Dendritic cell treated with granulocyte-macrophage colony-stimulating factor and Interleukin-4, amounts not matched to agents 40 ng/mL and 50 ng/mL, for 4 days (primary cell): Measurements from ENCODE around the gene GXYLT1.
"Not testable (repeated sequence)": the region's sequence is repeated elsewhere in the genome, so short reads cannot be mapped to it uniquely, and the experiment has no call there.

Source experiments
- H3K27ac Mint-ChIP-seq: one replicate; pipeline ENCODE4 v1.8.0; 2022; ENCODE audit warnings: mild to moderate bottlenecking, mixed read lengths
- H3K27me3 Mint-ChIP-seq: one replicate; pipeline ENCODE4 v1.8.0; 2022; ENCODE audit warnings: mild to moderate bottlenecking, mixed read lengths
- H3K36me3 Mint-ChIP-seq: one replicate; pipeline ENCODE4 v1.8.0; 2022; ENCODE audit warnings: low read depth, mixed read lengths
- H3K4me1 Mint-ChIP-seq: one replicate; pipeline ENCODE4 v1.8.0; 2022; ENCODE audit warnings: low read depth, mixed read lengths
- H3K4me3 Mint-ChIP-seq: one replicate; pipeline ENCODE4 v1.8.0; 2022; ENCODE audit warnings: mild to moderate bottlenecking, moderate library complexity, mixed read lengths
- H3K9me3 Mint-ChIP-seq: one replicate; pipeline ENCODE4 v1.8.0; 2022; ENCODE audit warnings: mixed read lengths
- intact Hi-C: fragments of 100-400 bp; cut with micrococcal nuclease; formaldehyde crosslinking; loops from one replicate; pipeline ENCODE4 v1.15.0; 2022

GXYLT1 gene, protein sequence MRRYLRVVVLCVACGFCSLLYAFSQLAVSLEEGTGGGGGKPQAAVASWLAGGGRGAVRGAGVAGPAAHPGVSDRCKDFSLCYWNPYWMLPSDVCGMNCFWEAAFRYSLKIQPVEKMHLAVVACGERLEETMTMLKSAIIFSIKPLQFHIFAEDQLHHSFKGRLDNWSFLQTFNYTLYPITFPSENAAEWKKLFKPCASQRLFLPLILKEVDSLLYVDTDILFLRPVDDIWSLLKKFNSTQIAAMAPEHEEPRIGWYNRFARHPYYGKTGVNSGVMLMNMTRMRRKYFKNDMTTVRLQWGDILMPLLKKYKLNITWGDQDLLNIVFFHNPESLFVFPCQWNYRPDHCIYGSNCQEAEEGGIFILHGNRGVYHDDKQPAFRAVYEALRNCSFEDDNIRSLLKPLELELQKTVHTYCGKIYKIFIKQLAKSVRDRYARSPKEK

GRCh38 chr12:42144408-42145196 lies at the start of gene GXYLT1:
Gene GXYLT1 (minus strand): TSS chr12:42144874. CDS start chr12:42144646, 228 bp downstream.
- intact Hi-C loops: loop anchor here (2.0 kb wide), 1 partner anchor 92 kb away; no protein-coding TSS in a partner anchor
- peaks cover 6% of the 10 kb centered on the region for H3K36me3 Mint-ChIP-seq
- peaks cover 2% of the 10 kb centered on the region for H3K27me3 Mint-ChIP-seq
- H3K27ac Mint-ChIP-seq: peak within 1 kb of the TSS; percentile 95
- peaks cover 37% of the 10 kb centered on the region for H3K4me1 Mint-ChIP-seq
- no peaks in the 10 kb centered on the region for H3K9me3 Mint-ChIP-seq
- H3K4me3 Mint-ChIP-seq: peak within 1 kb of the TSS; percentile 99

GRCh38 chr12:42192686-42193085 lies 48.0 kb upstream of the GXYLT1 start:
- peaks cover 55% of the 10 kb centered on the region for H3K36me3 Mint-ChIP-seq
- H3K27ac Mint-ChIP-seq: no peak overlapping the region
- H3K27me3 Mint-ChIP-seq: no peaks in the 10 kb centered on the region
- intact Hi-C loops: no loop called here
- peaks cover 5% of the 10 kb centered on the region for H3K4me1 Mint-ChIP-seq
- no peaks in the 10 kb centered on the region for H3K9me3 Mint-ChIP-seq
- H3K4me3 Mint-ChIP-seq: no peak overlapping the region

GRCh38 chr12:42192258-42192657 lies 47.6 kb upstream of the GXYLT1 start:
- H3K9me3 Mint-ChIP-seq: no peaks in the 10 kb centered on the region
- peaks cover 51% of the 10 kb centered on the region for H3K36me3 Mint-ChIP-seq
- H3K4me1 Mint-ChIP-seq: peaks cover 5% of the 10 kb centered on the region
- no peak overlapping the region for H3K4me3 Mint-ChIP-seq
- H3K27me3 Mint-ChIP-seq: no peaks in the 10 kb centered on the region
- H3K27ac Mint-ChIP-seq: no peak overlapping the region
- intact Hi-C loops: no loop called here

DNA sequence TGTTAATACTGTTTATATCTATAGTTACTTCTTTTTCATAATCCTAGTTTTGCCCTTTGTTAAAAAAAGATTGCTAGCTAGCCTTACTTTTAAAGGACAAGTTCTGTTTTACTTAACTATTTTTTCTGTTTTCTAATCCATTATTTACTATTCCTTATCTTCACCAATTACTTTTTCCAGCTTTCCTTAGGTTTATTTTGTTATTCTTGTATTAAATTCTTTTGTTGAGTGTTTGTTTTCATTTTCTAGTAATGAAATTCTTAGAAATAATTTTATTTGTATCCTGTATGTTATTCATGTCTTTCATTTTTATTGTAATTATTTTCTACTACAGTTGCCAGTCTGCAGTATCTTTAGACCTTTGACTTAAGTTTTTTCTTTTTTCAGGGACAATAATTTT lies 45.7 kb upstream of the GXYLT1 start:
- Mint-ChIP-seq H3K4me3 (no peak overlapping the region), H3K27me3 (no peaks in the 10 kb centered on the region), H3K36me3 (peaks cover 35% of the 10 kb centered on the region), H3K9me3 (no peaks in the 10 kb centered on the region), H3K4me1 (peaks cover 13% of the 10 kb centered on the region), H3K27ac (no peak overlapping the region)
- intact Hi-C loops: no loop called here

DNA sequence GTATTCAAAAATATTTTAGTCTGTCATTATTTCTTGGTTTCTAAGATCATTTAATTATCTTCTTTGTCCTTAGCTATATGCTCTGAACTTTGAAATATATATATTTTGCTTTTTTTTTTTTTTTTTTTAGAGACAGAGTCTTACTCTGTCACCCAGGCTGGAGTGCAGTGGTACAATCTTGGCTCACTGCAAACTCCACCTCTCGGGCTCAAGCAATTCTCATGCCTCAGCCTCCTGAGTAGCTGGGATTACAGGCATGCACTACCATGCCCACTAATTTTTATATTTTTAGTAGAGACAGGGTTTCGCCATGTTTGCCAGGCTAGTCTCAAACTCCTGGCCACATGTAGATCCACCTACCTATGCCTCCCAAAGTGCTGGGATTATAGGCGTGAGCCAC lies 43.6 kb upstream of the GXYLT1 start:
- H3K27ac Mint-ChIP-seq, H3K27me3 Mint-ChIP-seq, H3K4me3 Mint-ChIP-seq, H3K9me3 Mint-ChIP-seq: not testable (repeated sequence)
- intact Hi-C loops: loop anchor here (5.0 kb wide), 1 partner anchor 44 kb away; no protein-coding TSS in a partner anchor
- Mint-ChIP-seq H3K4me1 (peaks cover 16% of the 10 kb centered on the region), H3K36me3 (peaks cover 43% of the 10 kb centered on the region)

DNA sequence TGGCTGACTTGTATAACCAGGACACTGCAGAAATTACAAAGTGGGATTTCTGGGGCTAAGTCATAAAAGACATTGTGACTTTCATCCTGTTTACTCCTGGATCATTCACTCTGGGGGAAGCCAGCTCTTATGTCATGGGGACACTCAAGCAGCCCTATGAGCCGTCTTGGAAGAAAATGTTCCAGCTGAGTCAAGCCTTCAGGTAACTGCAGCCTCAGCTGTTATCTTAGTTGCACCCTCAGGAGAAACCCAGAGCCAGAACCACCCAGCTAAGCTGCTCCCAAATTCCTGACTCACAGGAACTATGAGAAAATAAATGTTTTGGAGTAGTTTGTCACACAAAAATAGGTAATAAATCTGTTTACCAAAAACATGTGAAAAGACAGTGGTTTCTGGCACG lies 43.1 kb upstream of the GXYLT1 start:
- intact Hi-C loops: loop anchor here (5.0 kb wide), 1 partner anchor 45 kb away; no protein-coding TSS in a partner anchor
- Mint-ChIP-seq H3K4me3 (no peak overlapping the region), H3K27me3 (no peaks in the 10 kb centered on the region), H3K36me3 (peaks cover 44% of the 10 kb centered on the region), H3K4me1 (peaks cover 21% of the 10 kb centered on the region), H3K9me3 (no peaks in the 10 kb centered on the region), H3K27ac (no peak overlapping the region)

DNA sequence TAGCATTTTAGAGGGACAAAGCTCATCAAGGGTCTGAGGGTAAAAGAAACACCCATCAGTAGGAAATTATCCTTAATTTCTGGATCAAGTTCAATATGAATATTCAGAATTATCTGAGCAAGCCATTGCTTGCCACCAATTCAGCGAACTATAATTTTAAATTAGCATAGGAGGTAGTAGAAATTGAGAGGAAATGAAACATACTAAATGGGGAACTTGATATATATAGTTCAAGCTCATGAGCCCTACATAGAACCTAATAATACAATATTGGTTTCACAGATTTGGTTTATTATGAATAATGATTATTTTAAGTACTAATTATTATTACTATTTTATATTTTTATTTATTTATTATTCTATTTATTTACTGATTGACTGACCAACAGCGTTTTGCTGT lies 42.1 kb upstream of the GXYLT1 start:
- Mint-ChIP-seq H3K27me3 (no peaks in the 10 kb centered on the region), H3K36me3 (peaks cover 35% of the 10 kb centered on the region), H3K4me3 (no peak overlapping the region), H3K27ac (no peak overlapping the region), H3K4me1 (peaks cover 21% of the 10 kb centered on the region), H3K9me3 (no peaks in the 10 kb centered on the region)
- intact Hi-C loops: loop anchor here (5.0 kb wide), 1 partner anchor 46 kb away; no protein-coding TSS in a partner anchor

GRCh38 chr12:42182394-42182793 lies 37.7 kb upstream of the GXYLT1 start:
- H3K36me3 Mint-ChIP-seq: peaks cover 35% of the 10 kb centered on the region
- H3K27ac Mint-ChIP-seq: no peak overlapping the region
- no peak overlapping the region for H3K4me3 Mint-ChIP-seq
- no peaks in the 10 kb centered on the region for H3K9me3 Mint-ChIP-seq
- intact Hi-C loops: no loop called here
- no peaks in the 10 kb centered on the region for H3K27me3 Mint-ChIP-seq
- H3K4me1 Mint-ChIP-seq: peaks cover 21% of the 10 kb centered on the region

DNA sequence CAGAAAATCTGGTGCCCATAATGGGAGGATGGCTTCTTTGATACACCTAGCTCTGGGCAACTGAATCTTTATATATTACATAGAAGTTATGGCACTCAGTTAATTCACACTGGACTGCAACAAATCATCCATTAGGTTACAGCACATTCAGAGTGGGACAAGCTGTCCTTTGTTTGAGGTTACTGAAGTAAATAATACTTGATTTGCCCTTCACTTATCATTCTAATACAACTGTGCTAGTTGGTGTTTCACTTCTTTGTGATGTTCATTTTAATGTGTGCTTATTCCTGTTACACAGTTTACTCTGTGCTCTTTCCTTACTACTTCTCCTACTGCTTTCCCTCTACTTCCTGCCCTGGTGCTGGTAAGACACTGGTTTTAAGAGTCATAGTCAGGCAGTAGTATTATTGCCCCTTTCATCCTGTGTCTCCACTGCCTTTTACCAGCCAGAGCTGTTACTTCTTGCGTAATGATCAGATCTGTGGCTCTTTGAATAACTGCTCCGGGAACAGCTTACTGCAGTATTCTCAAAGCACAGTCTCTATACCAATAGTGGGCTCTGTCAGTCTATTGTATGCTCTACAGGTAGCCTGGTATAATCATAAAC lies 36.4 kb upstream of the GXYLT1 start:
- Mint-ChIP-seq H3K9me3 (peaks cover 7% of the 10 kb centered on the region), H3K27me3 (no peaks in the 10 kb centered on the region), H3K27ac (no peak overlapping the region), H3K4me3 (no peak overlapping the region), H3K4me1 (peaks cover 16% of the 10 kb centered on the region), H3K36me3 (peaks cover 48% of the 10 kb centered on the region)
- intact Hi-C loops: no loop called here

DNA sequence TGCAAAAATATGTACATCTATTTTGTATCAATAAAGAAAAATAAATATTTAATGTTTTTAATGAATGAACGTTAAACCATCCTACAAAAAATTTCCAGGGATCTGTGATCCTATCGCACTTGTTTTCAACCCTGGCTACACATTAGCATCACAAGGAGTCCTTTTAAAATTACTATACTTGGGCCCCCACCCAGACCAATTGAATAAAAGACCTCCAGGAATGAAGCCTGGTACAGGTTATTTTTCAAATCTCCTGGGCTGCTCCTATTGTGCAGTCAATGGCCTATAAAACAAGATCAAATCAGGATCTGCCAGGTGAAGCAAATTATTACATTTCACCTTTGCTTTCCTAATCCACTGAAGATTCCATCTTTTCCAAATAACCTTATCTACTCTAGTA lies 33.4 kb upstream of the GXYLT1 start:
- no peak overlapping the region for H3K4me3 Mint-ChIP-seq
- peaks cover 43% of the 10 kb centered on the region for H3K36me3 Mint-ChIP-seq
- peaks cover 21% of the 10 kb centered on the region for H3K4me1 Mint-ChIP-seq
- intact Hi-C loops: no loop called here
- peaks cover 9% of the 10 kb centered on the region for H3K9me3 Mint-ChIP-seq
- H3K27ac Mint-ChIP-seq: no peak overlapping the region
- no peaks in the 10 kb centered on the region for H3K27me3 Mint-ChIP-seq

- Mint-ChIP-seq H3K9me3 (peaks cover 9% of the 10 kb centered on the region), H3K27ac (no peak overlapping the region), H3K4me1 (peaks cover 19% of the 10 kb centered on the region), H3K4me3 (no peak overlapping the region), H3K27me3 (no peaks in the 10 kb centered on the region), H3K36me3 (peaks cover 48% of the 10 kb centered on the region)
- intact Hi-C loops: no loop called here
These were observed 30.3 kb upstream of the GXYLT1 start for GRCh38 chr12:42174978-42175377.

DNA sequence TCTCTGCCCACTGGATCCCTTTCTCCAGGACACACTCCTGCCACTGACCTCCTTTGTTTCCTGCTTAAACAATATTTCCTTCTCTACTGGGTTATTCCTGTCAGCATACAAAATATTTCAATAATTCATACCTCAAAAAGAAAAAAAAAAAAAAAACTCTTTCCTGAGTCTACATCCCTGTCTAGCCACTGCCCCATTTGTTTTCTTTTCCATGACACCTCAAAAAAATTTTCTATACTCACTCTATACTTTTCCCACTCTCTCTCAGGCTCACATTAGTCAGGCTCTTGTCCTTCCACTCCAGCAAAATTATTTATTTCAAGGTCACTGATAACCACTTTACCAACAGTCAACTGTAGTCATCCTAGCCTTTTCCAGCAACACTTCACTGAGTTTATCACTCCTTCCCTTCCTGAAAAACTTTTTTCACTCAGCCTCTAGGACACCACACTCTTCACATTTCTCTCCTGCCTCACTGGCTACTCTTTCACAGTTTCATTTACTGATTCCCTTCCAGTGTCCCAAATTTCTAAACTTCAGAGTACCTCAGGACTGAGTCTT lies 29.4 kb upstream of the GXYLT1 start:
- Mint-ChIP-seq H3K4me1 (peaks cover 28% of the 10 kb centered on the region), H3K36me3 (peaks cover 44% of the 10 kb centered on the region), H3K4me3 (no peak overlapping the region), H3K27me3 (no peaks in the 10 kb centered on the region), H3K27ac (no peak overlapping the region), H3K9me3 (peaks cover 9% of the 10 kb centered on the region)
- intact Hi-C loops: no loop called here

- H3K27ac Mint-ChIP-seq: peak overlapping the region; percentile 23
- intact Hi-C loops: no loop called here
These were observed 28.0 kb upstream of the GXYLT1 start for GRCh38 chr12:42172441-42173210.

More at GRCh38 chr12:42172441-42173210, 28.0 kb upstream of the GXYLT1 start:
- peaks cover 9% of the 10 kb centered on the region for H3K9me3 Mint-ChIP-seq
- peaks cover 32% of the 10 kb centered on the region for H3K4me1 Mint-ChIP-seq
- H3K4me3 Mint-ChIP-seq: no peak overlapping the region
- peaks cover 36% of the 10 kb centered on the region for H3K36me3 Mint-ChIP-seq
- H3K27me3 Mint-ChIP-seq: no peaks in the 10 kb centered on the region
